ENCODE results near the gene TBX4.

DNA sequence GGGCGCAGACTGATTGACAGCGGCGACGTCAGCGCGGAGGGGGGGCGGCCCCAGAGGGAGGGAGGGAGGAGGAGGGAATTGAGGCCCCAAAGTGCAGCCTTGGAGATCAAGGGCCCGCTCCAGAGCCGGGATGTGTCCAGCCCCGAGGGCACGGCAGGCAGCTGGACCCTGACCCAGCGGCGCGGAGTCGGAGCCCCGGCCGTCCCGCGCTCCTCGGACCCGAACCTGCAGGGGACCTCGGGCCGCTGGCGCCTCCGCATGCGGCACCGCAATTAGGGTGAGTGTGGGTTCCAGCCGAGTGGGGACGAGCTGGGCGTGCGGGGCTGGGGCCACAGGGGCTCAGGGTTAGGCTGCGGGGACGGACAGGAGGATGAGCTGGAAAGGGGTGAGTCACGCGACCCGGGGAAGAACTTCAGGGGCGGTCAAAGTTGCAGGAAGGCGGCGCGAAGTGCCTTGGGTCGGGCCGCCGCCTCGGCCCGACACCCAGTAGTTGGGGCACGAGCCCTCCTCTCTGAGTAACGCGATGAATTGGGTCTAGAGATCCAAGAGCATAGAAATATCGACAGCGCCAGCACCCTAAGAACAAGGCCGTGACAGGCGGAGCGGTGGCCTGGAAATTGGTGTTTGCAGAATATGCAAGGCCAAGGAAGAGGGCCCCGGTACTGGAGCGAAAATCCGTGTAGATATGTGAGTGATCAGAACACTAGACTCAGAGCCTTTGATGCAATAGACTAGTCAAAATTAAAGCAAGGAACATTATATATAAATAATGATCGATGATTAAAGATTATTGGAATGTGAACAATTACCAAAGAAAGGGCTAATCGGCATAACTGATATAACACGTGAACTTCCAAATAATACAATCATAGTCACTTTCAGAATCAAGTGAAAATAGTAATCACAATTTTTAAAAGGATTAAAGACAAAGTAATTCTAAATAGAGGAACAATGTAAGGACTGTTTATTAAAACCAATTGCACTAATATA is at the start of gene TBX4:
- TF ChIP-seq POLR2A (IDR thresholded peaks at IDR 0.05): no peak
- no peak for TF ChIP-seq CTCF (IDR thresholded peaks at IDR 0.05)
